Stimulated activated CD8-positive, alpha-beta memory T cell treated with anti-CD3 and anti-CD28 coated beads, Interleukin-12 subunit alpha, Interleukin-12 subunit beta, amount 100 ng/mL, for 1 hour (primary cell): ENCODE results near the gene FRMPD4.

Experiments
- DNase-seq: peaks from one replicate; pipeline ENCODE4 v3.0.0-alpha.2; 2020; ENCODE audit warnings: low read depth

The FRMPD4 gene

GRCh38 chrX:12301288-12301687, 163.0 kb downstream of the FRMPD4 start:
- no peak for DNase-seq

- no peak for DNase-seq
These were observed 166.0 kb downstream of the FRMPD4 start for GRCh38 chrX:12304261-12304660.

- no peak for DNase-seq
These were observed 169.7 kb downstream of the FRMPD4 start for GRCh38 chrX:12307961-12308360.

- DNase-seq: no peak
These were observed 170.1 kb downstream of the FRMPD4 start for GRCh38 chrX:12308420-12308819.

GRCh38 chrX:12309040-12309743, 170.9 kb downstream of the FRMPD4 start:
- DNase-seq: no peak

- no peak for DNase-seq
These were observed 171.4 kb downstream of the FRMPD4 start for GRCh38 chrX:12309744-12310076.

GRCh38 chrX:12314651-12315050, 176.4 kb downstream of the FRMPD4 start:
- DNase-seq: no peak

- DNase-seq: no peak
These were observed 177.3 kb downstream of the FRMPD4 start for GRCh38 chrX:12315526-12315925.

- DNase-seq: no peak
These were observed 180.8 kb downstream of the FRMPD4 start for GRCh38 chrX:12319003-12319519.

- DNase-seq: no peak
These were observed 181.7 kb downstream of the FRMPD4 start for GRCh38 chrX:12319992-12320391.

- no peak for DNase-seq
These were observed 183.8 kb downstream of the FRMPD4 start for GRCh38 chrX:12322031-12322430.

GRCh38 chrX:12325171-12325570, 186.9 kb downstream of the FRMPD4 start:
- DNase-seq: no peak

GRCh38 chrX:12327836-12328235, 189.6 kb downstream of the FRMPD4 start:
- DNase-seq: no peak

GRCh38 chrX:12329476-12329875, 191.2 kb downstream of the FRMPD4 start:
- no peak for DNase-seq

GRCh38 chrX:12330841-12331240, 192.6 kb downstream of the FRMPD4 start:
- no peak for DNase-seq

- DNase-seq: no peak
These were observed 194.6 kb downstream of the FRMPD4 start for GRCh38 chrX:12332786-12333347.

- DNase-seq: no peak
These were observed 201.6 kb downstream of the FRMPD4 start for GRCh38 chrX:12339921-12340320.

- DNase-seq: no peak
These were observed 206.7 kb downstream of the FRMPD4 start for GRCh38 chrX:12344954-12345353.

- no peak for DNase-seq
These were observed 210.9 kb downstream of the FRMPD4 start for GRCh38 chrX:12349201-12349600.

GRCh38 chrX:12352922-12353321, 214.6 kb downstream of the FRMPD4 start:
- no peak for DNase-seq

- no peak for DNase-seq
These were observed 222.1 kb downstream of the FRMPD4 start for GRCh38 chrX:12360383-12360782.

GRCh38 chrX:12360986-12361598, 222.8 kb downstream of the FRMPD4 start:
- no peak for DNase-seq

- DNase-seq: no peak
These were observed 224.9 kb downstream of the FRMPD4 start for GRCh38 chrX:12363216-12363615.

- DNase-seq: no peak
These were observed 228.2 kb downstream of the FRMPD4 start for GRCh38 chrX:12366440-12366839.
